Kidney (tissue), 14 donors: ENCODE results near the gene DIDO1. TPM values are rescaled to one million over a fixed set of nuclear protein-coding genes. Genes with fewer than 3 reads are reported as not detected.
"Not testable (repeated sequence)": the region's sequence is repeated elsewhere in the genome, so short reads cannot be mapped to it uniquely, and the experiment has no call there.

Source experiments
- DNase-seq, 5 donors: peaks; one replicate each; pipeline ENCODE4 v3.0.0-alpha.2; 2013 to 2020
- FAIRE-seq: peaks from 2 replicates; lab custom pipeline; 2012; peaks lifted over from hg19 to GRCh38; lab: Jason Lieb, UNC
- H3K27ac ChIP-seq, 2 donors: one replicate each; pipeline ENCODE4 v1.7.0; 2013; ENCODE audit warnings: low read depth in 2 of 2, low read length in 2 of 2, inconsistent platforms in 1 of 2
- H3K27me3 ChIP-seq: one replicate; pipeline ENCODE4 v1.7.1; 2013; ENCODE audit warnings: low read length, inconsistent platforms; ENCODE audit not compliant: control insufficient read depth, insufficient read depth
- H3K36me3 ChIP-seq, 3 donors: one replicate each; pipeline versions ENCODE4 v1.7.0 to v1.7.1; 2013; ENCODE audit warnings: low read length in 3 of 3, control low read depth in 1 of 3, inconsistent platforms in 1 of 3; ENCODE audit not compliant: insufficient read depth in 3 of 3, control insufficient read depth in 2 of 3
- H3K4me1 ChIP-seq, 3 donors: one replicate each; pipeline versions ENCODE4 v1.7.0 to v1.7.1; 2013; ENCODE audit warnings: low read length in 3 of 3, inconsistent platforms in 1 of 3, low read depth in 1 of 3; ENCODE audit not compliant: control insufficient read depth in 2 of 3, insufficient read depth in 2 of 3
- H3K4me3 ChIP-seq, 3 donors: one replicate each; pipeline versions ENCODE4 v1.7.0 to v1.8.1; 2013; ENCODE audit warnings: low read length in 3 of 3, control low read depth in 1 of 3, inconsistent platforms in 1 of 3
- H3K9ac ChIP-seq, 3 donors: one replicate each; pipeline versions ENCODE4 v1.7.0 to v1.7.1; 2013; ENCODE audit warnings: low read length in 3 of 3, control low read depth in 1 of 3, inconsistent platforms in 1 of 3
- H3K9me3 ChIP-seq, 3 donors: one replicate each; pipeline versions ENCODE4 v1.7.0 to v1.7.1; 2013; ENCODE audit warnings: low read length in 3 of 3, control low read depth in 1 of 3, inconsistent platforms in 1 of 3; ENCODE audit not compliant: control insufficient read depth in 2 of 3, insufficient read depth in 1 of 3
- intact Hi-C: fragments of 100-400 bp; cut with DNase I; formaldehyde crosslinking; loops from one replicate; pipeline ENCODE4 v1.11.1; 2022
- polyA plus RNA-seq: library from polyadenylated mRNA; stranded (reverse); fragments of 350-450 nt; fragmentation: Illumina TruSeq; extraction: RNeasy Lipid Tissue Mini Kit (QIAGEN cat#74804); gene quantifications from one replicate; pipeline ENCODE4 v1.2.3, GENCODE V29; 2014; ENCODE audit warnings: low read depth, low replicate concordance; ENCODE audit not compliant: insufficient read depth
- total RNA-seq: library from RNA; stranded (reverse); fragmentation: NEBNext Ultra II Directional; extraction: Animal tissue kit (Norgen Biotek cat#: 25700); gene quantifications from one replicate; pipeline ENCODE4 v1.2.1, GENCODE V29; 2021
- TF ChIP-seq, protein P1 (sequence below): IDR thresholded peaks from 3 replicates; pipeline ENCODE4 v1.5.1; 2012; ENCODE audit warnings: mild to moderate bottlenecking, moderate library complexity, borderline replicate concordance; ENCODE audit not compliant: insufficient read depth; ENCODE audit errors: extremely low read depth
- donor health status: control.
- donor health status: control.
- donor health status: control.
- donor health status: control.
- donor health status: control.
- donor health status: DM: yes; HTN: yes; CAD: no.
- donor health status: Normal renal cell carcinoma (clear cell type).

The DIDO1 gene
- total and polyA plus RNA-seq, 2 donors from 2014 or later: 23.0 to 67.9 TPM

DNA sequence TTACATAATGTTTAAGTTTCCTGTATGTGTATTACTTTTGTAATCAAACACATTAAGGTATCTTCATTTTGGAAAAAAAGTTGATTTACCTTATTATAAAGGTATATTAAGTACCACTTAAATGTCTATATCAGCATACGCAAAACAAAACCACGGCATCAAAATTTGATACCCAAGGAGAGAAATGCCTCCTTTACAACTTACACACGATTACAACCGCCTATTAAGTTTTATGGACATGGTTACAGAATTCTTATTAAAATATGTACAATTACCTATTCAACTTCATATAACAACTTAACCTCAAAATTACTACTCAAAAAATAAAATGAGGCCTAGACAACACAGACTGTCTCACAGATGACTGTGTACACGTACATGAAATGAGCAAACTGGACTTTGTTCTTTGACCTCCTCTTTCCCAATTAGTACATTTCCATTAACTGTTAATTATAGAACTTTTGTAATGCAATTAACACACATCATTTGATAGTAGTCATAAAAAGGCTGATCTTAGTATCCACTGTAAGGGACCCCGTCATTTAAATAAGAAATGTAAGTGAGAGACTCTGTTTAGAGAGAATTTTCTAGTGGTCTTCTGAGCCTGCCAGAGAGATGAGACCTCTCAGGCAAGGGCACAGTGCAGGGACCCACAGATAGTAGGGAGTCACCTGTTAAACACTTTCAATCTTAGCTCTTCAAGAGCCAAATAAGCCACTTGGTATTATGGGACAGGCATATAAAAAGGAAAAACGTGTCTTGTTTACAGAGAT is 2.5 kb downstream of the DIDO1 start:
- FAIRE-seq: no peak
- H3K36me3 ChIP-seq: no peaks in the 10 kb centered on the region
- peaks cover 4 to 54% (median 45%) of the 10 kb centered on the region in 3 donors for H3K4me1 ChIP-seq
- intact Hi-C loops: no loop called here
- no peaks in the 10 kb centered on the region for H3K9me3 ChIP-seq
- peak overlapping the region; percentile 92 to 94 for H3K27ac ChIP-seq
- no peak for DNase-seq
- peak overlapping the region in 2 of 3 donors; percentile 86 to 87 for H3K4me3 ChIP-seq
- TF ChIP-seq, protein P1, sequence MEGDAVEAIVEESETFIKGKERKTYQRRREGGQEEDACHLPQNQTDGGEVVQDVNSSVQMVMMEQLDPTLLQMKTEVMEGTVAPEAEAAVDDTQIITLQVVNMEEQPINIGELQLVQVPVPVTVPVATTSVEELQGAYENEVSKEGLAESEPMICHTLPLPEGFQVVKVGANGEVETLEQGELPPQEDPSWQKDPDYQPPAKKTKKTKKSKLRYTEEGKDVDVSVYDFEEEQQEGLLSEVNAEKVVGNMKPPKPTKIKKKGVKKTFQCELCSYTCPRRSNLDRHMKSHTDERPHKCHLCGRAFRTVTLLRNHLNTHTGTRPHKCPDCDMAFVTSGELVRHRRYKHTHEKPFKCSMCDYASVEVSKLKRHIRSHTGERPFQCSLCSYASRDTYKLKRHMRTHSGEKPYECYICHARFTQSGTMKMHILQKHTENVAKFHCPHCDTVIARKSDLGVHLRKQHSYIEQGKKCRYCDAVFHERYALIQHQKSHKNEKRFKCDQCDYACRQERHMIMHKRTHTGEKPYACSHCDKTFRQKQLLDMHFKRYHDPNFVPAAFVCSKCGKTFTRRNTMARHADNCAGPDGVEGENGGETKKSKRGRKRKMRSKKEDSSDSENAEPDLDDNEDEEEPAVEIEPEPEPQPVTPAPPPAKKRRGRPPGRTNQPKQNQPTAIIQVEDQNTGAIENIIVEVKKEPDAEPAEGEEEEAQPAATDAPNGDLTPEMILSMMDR: no peak
- peak overlapping the region in 1 of 3 donors; percentile 99 for H3K9ac ChIP-seq
- H3K27me3 ChIP-seq: no peaks in the 10 kb centered on the region

DNA sequence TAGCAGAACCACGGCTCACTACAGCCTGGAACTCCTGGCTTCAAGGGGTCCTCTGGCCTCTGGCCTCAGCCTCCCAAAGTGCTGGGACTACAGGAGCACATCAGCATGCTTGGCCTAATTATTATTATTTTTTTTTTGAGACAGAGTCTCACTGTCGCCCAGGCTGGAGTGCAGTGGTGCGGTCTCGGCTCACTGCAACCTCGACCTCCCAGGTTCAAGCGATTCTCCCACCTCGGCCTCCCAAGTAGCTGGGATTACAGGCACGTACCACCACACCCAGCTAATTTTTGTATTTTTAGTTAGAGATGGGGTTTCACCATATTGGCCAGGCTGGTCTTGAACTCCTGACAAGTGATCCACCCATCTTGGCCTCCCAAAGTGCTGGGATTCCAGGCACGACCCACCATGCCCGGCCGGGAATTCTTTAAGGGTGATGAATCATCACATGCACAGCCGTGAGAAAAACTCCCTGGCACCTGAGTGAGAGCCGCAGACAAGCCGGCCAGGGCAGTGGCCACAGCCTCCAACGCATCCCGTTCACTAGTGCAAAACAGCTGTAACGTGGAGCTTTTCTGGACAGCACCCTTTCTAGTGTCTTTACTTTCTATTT is 3.1 kb downstream of the DIDO1 start:
- Histone ChIP-seq H3K4me3 (peak overlapping the region in 1 of 3 donors; percentile 87), H3K27ac (peak overlapping the region; percentile 5 to 49), H3K4me1 (peaks cover 4 to 52% (median 50%) of the 10 kb centered on the region in 3 donors)
- H3K27me3 ChIP-seq, H3K9ac ChIP-seq, FAIRE-seq, intact Hi-C loops, H3K9me3 ChIP-seq, H3K36me3 ChIP-seq: not testable (repeated sequence)
- DNase-seq: peak in 3 of 5 donors; percentile 24 to 80 (median 62)

DNA sequence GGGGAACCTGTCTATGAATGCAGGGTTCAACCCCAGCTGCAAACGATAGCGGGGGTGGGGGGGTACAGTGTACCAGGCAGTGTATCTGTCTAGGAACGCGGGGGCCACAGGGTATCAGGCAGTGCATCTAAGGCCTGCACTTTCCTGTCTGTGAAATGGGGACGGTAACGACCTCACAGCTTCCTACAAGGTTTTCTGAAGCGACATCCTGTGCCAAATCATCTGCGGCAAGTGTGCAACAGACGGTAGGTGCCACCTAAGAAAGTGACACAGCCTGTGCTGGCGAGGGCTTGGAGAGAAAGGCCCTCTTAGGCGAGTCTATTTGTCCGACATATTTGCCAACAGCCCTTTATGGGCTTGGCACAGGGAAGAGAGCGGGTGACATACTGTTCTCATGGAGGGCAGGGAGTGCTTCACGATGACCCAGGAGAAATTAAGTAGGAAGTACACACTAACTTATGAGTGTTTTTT is 3.8 kb downstream of the DIDO1 start:
- Histone ChIP-seq H3K4me1 (peaks cover 4 to 52% (median 48%) of the 10 kb centered on the region in 3 donors), H3K36me3 (no peaks in the 10 kb centered on the region), H3K27ac (peak overlapping the region; percentile 5 to 49), H3K4me3 (no peak overlapping the region), H3K27me3 (no peaks in the 10 kb centered on the region), H3K9ac (no peak overlapping the region), H3K9me3 (no peaks in the 10 kb centered on the region)
- TF ChIP-seq, protein P1: no peak
- no peak for DNase-seq
- no peak for FAIRE-seq
- intact Hi-C loops: no loop called here

DNA sequence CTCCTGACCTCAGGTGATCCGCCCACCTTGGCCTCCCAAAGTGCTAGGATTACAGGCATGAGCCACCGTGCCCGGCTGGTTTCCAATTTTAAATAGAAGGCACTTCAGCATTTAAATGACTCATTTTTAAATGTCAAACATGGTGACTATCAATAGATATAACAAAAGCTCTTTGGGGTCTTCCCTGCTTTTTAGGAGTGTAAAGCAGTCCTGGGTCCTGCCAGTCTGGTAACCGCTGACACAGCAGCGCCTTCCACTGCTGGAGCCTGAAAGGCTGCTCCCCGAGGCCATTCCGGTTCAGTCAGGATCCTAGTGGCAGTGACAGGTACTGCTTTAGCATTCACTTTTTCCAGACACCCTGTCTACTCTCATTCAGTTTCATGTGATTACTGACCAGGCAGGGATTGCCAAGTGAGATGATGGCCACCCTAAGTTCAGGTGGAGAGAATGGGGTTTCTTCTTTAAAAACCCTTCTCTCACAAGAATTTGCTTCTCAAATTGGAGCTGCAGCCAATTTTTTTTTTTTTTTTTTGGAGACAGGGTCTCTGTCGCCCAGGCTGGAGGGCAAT is 5.1 kb downstream of the DIDO1 start:
- H3K27ac ChIP-seq: peak overlapping the region in 1 of 2 donors; percentile 16
- DNase-seq (peak; percentile 62 to 84 (median 82)), FAIRE-seq (no peak)

More for the DNA sequence above, 5.1 kb downstream of the DIDO1 start:
- Histone ChIP-seq H3K27me3 (no peaks in the 10 kb centered on the region), H3K9ac (peak overlapping the region in 1 of 3 donors; percentile 8), H3K9me3 (no peaks in the 10 kb centered on the region), H3K4me3 (no peak overlapping the region), H3K4me1 (peaks cover 4 to 55% (median 53%) of the 10 kb centered on the region in 3 donors), H3K36me3 (no peaks in the 10 kb centered on the region)
- intact Hi-C loops: no loop called here
- TF ChIP-seq, protein P1: peak; percentile 61
